Neural progenitor cell (in vitro differentiated cells): ENCODE results near the gene SPATA4. TPM values are rescaled to one million over a fixed set of nuclear protein-coding genes. Genes with fewer than 3 reads are reported as not detected.

ENCODE experiments used
- DNase-seq: peaks from one replicate; pipeline ENCODE4 v3.0.0-alpha.2; 2016; ENCODE audit warnings: low spot score
- H2AFZ ChIP-seq: fragments of 200-600 bp; sonication (generic); replicated peaks from 2 replicates; pipeline ENCODE4 v1.6.1; 2016; ENCODE audit warnings: antibody characterized with exemption
- H3F3A ChIP-seq: fragments of 200-600 bp; sonication (generic); 2 replicates; pipeline ENCODE4 v1.6.1; 2016; ENCODE audit warnings: antibody characterized with exemption, low read depth
- H3K27ac ChIP-seq: fragments of 200-600 bp; sonication (generic); 2 replicates; pipeline ENCODE4 v1.5.1; 2016; ENCODE audit warnings: mild to moderate bottlenecking
- H3K27me3 ChIP-seq: fragments of 200-600 bp; sonication (generic); 2 replicates; pipeline ENCODE4 v1.6.1; 2016; ENCODE audit warnings: mild to moderate bottlenecking, moderate library complexity
- H3K36me3 ChIP-seq: fragments of 200-600 bp; sonication (generic); 2 replicates; pipeline ENCODE4 v1.5.1; 2016
- H3K4me1 ChIP-seq: fragments of 200-600 bp; sonication (generic); 2 replicates; pipeline ENCODE4 v1.6.1; 2016; ENCODE audit warnings: mixed run types
- H3K4me2 ChIP-seq: fragments of 200-600 bp; sonication (generic); 2 replicates; pipeline ENCODE4 v1.6.1; 2016
- H3K4me3 ChIP-seq: fragments of 200-600 bp; sonication (generic); 2 replicates; pipeline ENCODE4 v1.5.1; 2016
- H3K79me2 ChIP-seq: fragments of 200-600 bp; sonication (generic); 2 replicates; pipeline ENCODE4 v1.6.1; 2016; ENCODE audit warnings: low read depth
- H3K9ac ChIP-seq: fragments of 200-600 bp; sonication (generic); 2 replicates; pipeline ENCODE4 v1.6.1; 2016
- H3K9me3 ChIP-seq: fragments of 200-600 bp; sonication (generic); 2 replicates; pipeline ENCODE4 v1.5.1; 2016; ENCODE audit warnings: low read depth
- H4K20me1 ChIP-seq: fragments of 200-600 bp; sonication (generic); 2 replicates; pipeline ENCODE4 v1.6.1; 2016; ENCODE audit warnings: low read depth
- H3K27ac Mint-ChIP-seq: 3 replicates; pipeline ENCODE4 v1.8.0; 2021; ENCODE audit warnings: mixed read lengths
- H3K27me3 Mint-ChIP-seq: 2 replicates; pipeline ENCODE4 v1.8.0; 2022; ENCODE audit warnings: low read depth, mild to moderate bottlenecking, inconsistent platforms, moderate library complexity, mixed read lengths; ENCODE audit not compliant: insufficient read depth
- H3K36me3 Mint-ChIP-seq: 3 replicates; pipeline ENCODE4 v1.8.0; 2021; ENCODE audit warnings: mixed read lengths
- H3K4me1 Mint-ChIP-seq: 3 replicates; pipeline ENCODE4 v1.8.0; 2021; ENCODE audit warnings: mixed read lengths
- H3K4me3 Mint-ChIP-seq: 3 replicates; pipeline ENCODE4 v1.8.0; 2021; ENCODE audit warnings: mild to moderate bottlenecking, moderate library complexity, mixed read lengths
- H3K9me3 Mint-ChIP-seq: 3 replicates; pipeline ENCODE4 v1.8.0; 2020; ENCODE audit warnings: mixed read lengths
- EZH2 ChIP-seq: fragments of 200-600 bp; sonication (generic); IDR thresholded peaks from 2 replicates; pipeline ENCODE4 v1.6.1; 2017; ENCODE audit warnings: antibody characterized with exemption, mild to moderate bottlenecking, moderate library complexity
- EZH2phosphoT487 ChIP-seq: fragments of 200-600 bp; sonication (generic); IDR thresholded peaks from 2 replicates; pipeline ENCODE4 v1.6.1; 2017; ENCODE audit warnings: antibody characterized with exemption
- total RNA-seq: library from RNA; depleted of rRNA; stranded (reverse); fragments of >200 nt; gene quantifications from 2 replicates; pipeline ENCODE4 v1.2.3, GENCODE V29; 2015; ENCODE audit warnings: low replicate concordance
- TF ChIP-seq, protein P1 (sequence below): fragments of 200-600 bp; sonication (generic); IDR thresholded peaks from 2 replicates; pipeline ENCODE4 v1.5.1; 2017; ENCODE audit warnings: antibody characterized with exemption, mild to moderate bottlenecking

SPATA4 gene
- total RNA-seq, 1 donor from 2014 or later = not detected

DNA sequence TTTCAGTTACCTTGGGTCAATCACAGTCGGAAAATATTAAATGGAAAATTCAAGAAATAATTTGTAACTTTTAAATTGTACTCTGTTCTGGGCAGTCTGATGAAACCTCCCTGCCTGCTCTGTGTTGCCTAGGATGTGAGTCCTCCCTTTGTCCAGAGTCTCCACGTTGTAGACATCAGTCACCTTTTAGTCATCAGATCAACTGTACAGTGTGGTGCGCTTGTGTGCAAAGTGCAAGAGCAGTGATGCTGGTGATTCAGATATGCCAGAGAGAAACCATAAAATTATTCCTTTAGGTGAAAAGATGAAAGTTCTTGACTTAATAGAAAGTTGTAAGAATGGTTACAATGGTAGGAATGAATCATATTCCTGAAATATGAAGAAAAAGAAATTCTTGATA, 1.4 kb downstream of the SPATA4 start:
- H3K36me3 ChIP-seq = no peaks in the 10 kb centered on the region
- no peak overlapping the region for H3K4me2 ChIP-seq
- H3K4me3 Mint-ChIP-seq = no peak overlapping the region
- H3K4me1 Mint-ChIP-seq = peaks cover 16% of the 10 kb centered on the region
- no peaks in the 10 kb centered on the region for H3K79me2 ChIP-seq
- H3K27me3 Mint-ChIP-seq = no peaks in the 10 kb centered on the region
- H2AFZ ChIP-seq = no peak overlapping the region
- no peak overlapping the region for H3K27ac ChIP-seq
- peaks cover 6% of the 10 kb centered on the region for H3F3A ChIP-seq
- no peak overlapping the region for H3K27ac Mint-ChIP-seq
- no peaks in the 10 kb centered on the region for H3K9me3 ChIP-seq
- H3K27me3 ChIP-seq = no peaks in the 10 kb centered on the region
- no peaks in the 10 kb centered on the region for H3K36me3 Mint-ChIP-seq
- no peak overlapping the region for H3K4me3 ChIP-seq
- H3K4me1 ChIP-seq = no peaks in the 10 kb centered on the region
- H3K9ac ChIP-seq = no peak overlapping the region
- no peaks in the 10 kb centered on the region for H3K9me3 Mint-ChIP-seq
- no peak for DNase-seq
- H4K20me1 ChIP-seq = no peaks in the 10 kb centered on the region
- TF ChIP-seq EZH2 (no peak), EZH2phosphoT487 (no peak)
- TF ChIP-seq, protein P1, sequence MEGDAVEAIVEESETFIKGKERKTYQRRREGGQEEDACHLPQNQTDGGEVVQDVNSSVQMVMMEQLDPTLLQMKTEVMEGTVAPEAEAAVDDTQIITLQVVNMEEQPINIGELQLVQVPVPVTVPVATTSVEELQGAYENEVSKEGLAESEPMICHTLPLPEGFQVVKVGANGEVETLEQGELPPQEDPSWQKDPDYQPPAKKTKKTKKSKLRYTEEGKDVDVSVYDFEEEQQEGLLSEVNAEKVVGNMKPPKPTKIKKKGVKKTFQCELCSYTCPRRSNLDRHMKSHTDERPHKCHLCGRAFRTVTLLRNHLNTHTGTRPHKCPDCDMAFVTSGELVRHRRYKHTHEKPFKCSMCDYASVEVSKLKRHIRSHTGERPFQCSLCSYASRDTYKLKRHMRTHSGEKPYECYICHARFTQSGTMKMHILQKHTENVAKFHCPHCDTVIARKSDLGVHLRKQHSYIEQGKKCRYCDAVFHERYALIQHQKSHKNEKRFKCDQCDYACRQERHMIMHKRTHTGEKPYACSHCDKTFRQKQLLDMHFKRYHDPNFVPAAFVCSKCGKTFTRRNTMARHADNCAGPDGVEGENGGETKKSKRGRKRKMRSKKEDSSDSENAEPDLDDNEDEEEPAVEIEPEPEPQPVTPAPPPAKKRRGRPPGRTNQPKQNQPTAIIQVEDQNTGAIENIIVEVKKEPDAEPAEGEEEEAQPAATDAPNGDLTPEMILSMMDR = no peak

DNA sequence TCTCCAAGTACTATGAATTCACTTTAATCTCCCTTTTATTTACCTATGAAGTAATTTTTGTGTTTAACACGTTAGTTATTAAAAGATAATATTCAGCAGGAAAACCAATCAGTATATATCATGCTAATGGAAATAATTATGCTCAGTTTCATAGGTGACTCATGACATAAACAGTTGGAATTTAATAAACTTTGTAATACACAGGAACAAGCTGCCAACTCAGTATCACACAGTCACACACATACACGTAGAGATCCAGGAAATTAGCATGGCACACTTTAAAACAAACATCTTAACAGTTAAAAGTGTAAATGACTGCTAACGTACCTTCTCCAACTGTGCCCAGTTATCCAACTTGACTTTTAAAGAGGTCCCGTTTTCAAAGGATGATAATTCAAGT, 2.3 kb downstream of the SPATA4 start:
- Mint-ChIP-seq H3K36me3 (no peaks in the 10 kb centered on the region), H3K9me3 (no peaks in the 10 kb centered on the region), H3K27ac (no peak overlapping the region), H3K4me1 (peaks cover 12% of the 10 kb centered on the region), H3K4me3 (no peak overlapping the region), H3K27me3 (no peaks in the 10 kb centered on the region)
- Histone ChIP-seq H3K4me3 (no peak overlapping the region), H3K27me3 (no peaks in the 10 kb centered on the region), H3F3A (peaks cover 6% of the 10 kb centered on the region), H3K9ac (no peak overlapping the region), H3K36me3 (no peaks in the 10 kb centered on the region), H3K9me3 (no peaks in the 10 kb centered on the region), H2AFZ (no peak overlapping the region), H3K79me2 (no peaks in the 10 kb centered on the region), H4K20me1 (no peaks in the 10 kb centered on the region), H3K4me2 (no peak overlapping the region), H3K27ac (no peak overlapping the region), H3K4me1 (no peaks in the 10 kb centered on the region)
- no peak for DNase-seq
- no peak for TF ChIP-seq EZH2phosphoT487
- TF ChIP-seq, protein P1 = no peak
- no peak for TF ChIP-seq EZH2

DNA sequence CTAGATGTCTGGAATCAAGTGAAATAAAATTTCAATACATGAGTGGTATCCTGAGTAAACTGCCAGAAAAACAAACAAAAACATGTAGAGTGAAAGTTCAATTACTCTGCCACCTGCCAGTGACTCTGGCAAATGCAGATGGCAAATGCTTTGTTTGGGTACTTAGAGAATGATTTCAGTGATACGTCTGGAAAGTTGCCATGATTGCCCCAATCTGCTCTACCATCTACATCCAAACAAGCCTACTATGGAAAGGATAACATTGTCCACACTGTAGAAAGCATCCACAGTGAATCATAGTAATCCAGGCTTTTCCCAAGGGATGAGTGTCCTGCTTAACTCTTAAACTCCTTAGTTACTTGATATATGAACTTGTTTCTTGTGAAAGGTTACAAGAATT, 3.4 kb downstream of the SPATA4 start:
- no peaks in the 10 kb centered on the region for H3K36me3 ChIP-seq
- no peak overlapping the region for H3K4me3 Mint-ChIP-seq
- no peak for DNase-seq
- no peak overlapping the region for H3K4me3 ChIP-seq
- peaks cover 6% of the 10 kb centered on the region for H3F3A ChIP-seq
- no peaks in the 10 kb centered on the region for H3K36me3 Mint-ChIP-seq
- no peaks in the 10 kb centered on the region for H3K79me2 ChIP-seq
- no peaks in the 10 kb centered on the region for H3K4me1 ChIP-seq
- H3K27ac ChIP-seq = no peak overlapping the region
- no peak overlapping the region for H3K4me2 ChIP-seq
- H3K9me3 Mint-ChIP-seq = no peaks in the 10 kb centered on the region
- no peaks in the 10 kb centered on the region for H3K9me3 ChIP-seq
- no peaks in the 10 kb centered on the region for H4K20me1 ChIP-seq
- H3K9ac ChIP-seq = no peak overlapping the region
- H3K27me3 Mint-ChIP-seq = no peaks in the 10 kb centered on the region
- peaks cover 12% of the 10 kb centered on the region for H3K4me1 Mint-ChIP-seq
- no peak overlapping the region for H3K27ac Mint-ChIP-seq
- no peaks in the 10 kb centered on the region for H3K27me3 ChIP-seq
- TF ChIP-seq EZH2phosphoT487 = no peak
- H2AFZ ChIP-seq = no peak overlapping the region

DNA sequence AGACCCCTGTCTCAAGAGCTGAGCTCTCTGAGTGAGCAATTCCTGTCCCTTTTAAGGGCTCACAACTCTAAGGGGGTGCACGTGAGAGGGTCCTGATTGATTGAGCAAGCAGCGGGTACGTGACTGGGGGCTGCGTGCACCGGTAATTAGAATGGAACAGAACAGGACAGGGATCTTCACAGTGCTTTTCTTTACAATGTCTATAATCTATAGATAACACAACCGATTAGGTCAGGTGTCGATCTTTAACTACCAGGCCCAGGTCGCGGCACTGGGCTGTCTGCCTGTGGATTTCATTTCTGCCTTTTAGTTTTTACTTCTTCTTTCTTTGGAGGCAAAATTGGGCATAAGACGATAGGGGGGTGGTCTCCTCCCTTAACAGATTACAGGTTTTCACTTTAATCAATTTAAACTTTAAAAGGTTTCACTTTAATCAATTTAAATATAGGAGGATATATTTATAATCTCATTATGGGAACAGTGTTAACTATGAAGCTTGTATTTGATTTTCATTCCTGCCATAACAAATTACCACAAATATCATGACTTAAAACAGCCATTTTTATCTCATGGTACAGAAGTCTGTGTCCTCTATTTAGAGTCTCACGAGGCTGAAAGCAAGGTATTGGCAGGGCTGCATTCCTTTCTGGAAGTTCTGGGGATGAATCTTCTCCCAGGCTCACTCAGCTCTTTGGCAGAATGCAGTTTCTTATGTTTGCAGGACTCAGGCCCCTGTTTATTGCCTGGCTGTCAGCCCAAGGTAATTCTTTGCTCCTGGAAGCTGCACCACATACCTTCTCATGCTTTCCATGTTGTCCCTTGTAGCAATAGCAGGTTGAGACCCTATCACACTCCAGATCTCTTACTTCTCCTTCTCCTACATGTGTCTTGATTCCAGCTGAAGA, 5.2 kb downstream of the SPATA4 start:
- H4K20me1 ChIP-seq = no peaks in the 10 kb centered on the region
- H3K36me3 ChIP-seq = no peaks in the 10 kb centered on the region
- Mint-ChIP-seq H3K4me3 (no peak overlapping the region), H3K27ac (no peak overlapping the region), H3K4me1 (peaks cover 6% of the 10 kb centered on the region), H3K9me3 (no peaks in the 10 kb centered on the region), H3K27me3 (no peaks in the 10 kb centered on the region), H3K36me3 (no peaks in the 10 kb centered on the region)
- H3K4me2 ChIP-seq = no peak overlapping the region
- no peaks in the 10 kb centered on the region for H3K27me3 ChIP-seq
- H3K79me2 ChIP-seq = no peaks in the 10 kb centered on the region
- peaks cover 3% of the 10 kb centered on the region for H3F3A ChIP-seq
- DNase-seq = no peak
- no peak overlapping the region for H3K27ac ChIP-seq
- no peak overlapping the region for H3K9ac ChIP-seq
- TF ChIP-seq EZH2phosphoT487 (no peak), EZH2 (no peak)
- TF ChIP-seq, protein P1 = no peak
- H3K4me1 ChIP-seq = no peaks in the 10 kb centered on the region
- H3K4me3 ChIP-seq = no peak overlapping the region
- no peaks in the 10 kb centered on the region for H3K9me3 ChIP-seq
- peak overlapping the region; percentile 64 for H2AFZ ChIP-seq
